Dedifferentiated amniotic fluid mesenchymal stem cell (primary cell): ENCODE results near the gene NDUFB10.

Experiments
- DNase-seq: peaks from one replicate; pipeline ENCODE4 v3.0.0-alpha.2; 2016; ENCODE audit errors: extremely low spot score

The NDUFB10 gene

GRCh38 chr16:1984347-1985225 is 25.2 kb downstream of the NDUFB10 start:
- DNase-seq, result no peak

- no peak for DNase-seq
Measured at GRCh38 chr16:1985466-1986150, 26.3 kb downstream of the NDUFB10 start.

- DNase-seq, result no peak
Measured at GRCh38 chr16:1987198-1987597, 27.9 kb downstream of the NDUFB10 start.

- DNase-seq, result no peak
Measured at GRCh38 chr16:1989209-1990100, 30.1 kb downstream of the NDUFB10 start, which contains the start of gene SYNGR3. Gene SYNGR3 (plus strand): TSS chr16:1989970. CDS start chr16:1990103, 133 bp downstream.

GRCh38 chr16:1990101-1990350 is 30.7 kb downstream of the NDUFB10 start:
- no peak for DNase-seq

- DNase-seq, result no peak
Measured at GRCh38 chr16:1990351-1991134, 31.2 kb downstream of the NDUFB10 start.

- no peak for DNase-seq
Measured at GRCh38 chr16:1991135-1991551, 31.8 kb downstream of the NDUFB10 start.

- no peak for DNase-seq
Measured at GRCh38 chr16:1991588-1991947, 32.2 kb downstream of the NDUFB10 start.

- DNase-seq, result peak; percentile 76
Measured at GRCh38 chr16:1991948-1992703, 32.8 kb downstream of the NDUFB10 start.

- DNase-seq, result no peak
Measured at GRCh38 chr16:1992704-1993317, 33.5 kb downstream of the NDUFB10 start.

- no peak for DNase-seq
Measured at GRCh38 chr16:1993731-1994131, 34.4 kb downstream of the NDUFB10 start.

GRCh38 chr16:1997494-1998359 is 38.4 kb downstream of the NDUFB10 start:
- DNase-seq, result no peak

- DNase-seq, result no peak
Measured at GRCh38 chr16:1998360-1998835, 39.1 kb downstream of the NDUFB10 start.

GRCh38 chr16:1998852-1999801 is 39.8 kb downstream of the NDUFB10 start:
- no peak for DNase-seq

- no peak for DNase-seq
Measured at GRCh38 chr16:1999866-2000514, 40.7 kb downstream of the NDUFB10 start.

GRCh38 chr16:2001035-2001434 is 41.7 kb downstream of the NDUFB10 start:
- no peak for DNase-seq
